A172 (cell line): ENCODE measurements around the gene CNOT10. TPM values are rescaled to one million over a fixed set of nuclear protein-coding genes. Genes with fewer than 3 reads are reported as not detected.
"Not testable (repeated sequence)": the region's sequence is repeated elsewhere in the genome, so short reads cannot be mapped to it uniquely, and the experiment has no call there.

Source experiments
- DNase-seq: peaks from one replicate; pipeline ENCODE4 v3.0.0-alpha.2; 2015; ENCODE audit warnings: low spot score
- total RNA-seq: library from RNA; depleted of rRNA; stranded (reverse); fragments of >200 nt; shearing (Covaris generic); gene quantifications from 2 replicates; pipeline ENCODE4 v1.2.3, GENCODE V29; 2014

The CNOT10 gene
- total RNA-seq, 1 experiment from 2014 or later = 44.8 TPM

- DNase-seq = no peak
Measured at GRCh38 chr3:32691847-32692246, 6.9 kb downstream of the CNOT10 start.

GRCh38 chr3:32696523-32696922, 11.5 kb downstream of the CNOT10 start:
- DNase-seq = no peak

- DNase-seq = no peak
Measured at GRCh38 chr3:32698506-32698905, 13.5 kb downstream of the CNOT10 start.

- no peak for DNase-seq
Measured at GRCh38 chr3:32699429-32699828, 14.4 kb downstream of the CNOT10 start.

GRCh38 chr3:32700244-32700643, 15.3 kb downstream of the CNOT10 start:
- DNase-seq = no peak

- DNase-seq = no peak
Measured at GRCh38 chr3:32703491-32703972, 18.5 kb downstream of the CNOT10 start.

- DNase-seq = no peak
Measured at GRCh38 chr3:32705232-32705631, 20.2 kb downstream of the CNOT10 start.

GRCh38 chr3:32706348-32707025, 21.5 kb downstream of the CNOT10 start:
- DNase-seq = no peak

GRCh38 chr3:32707026-32707370, 22.0 kb downstream of the CNOT10 start:
- no peak for DNase-seq

GRCh38 chr3:32708672-32709283, 23.8 kb downstream of the CNOT10 start:
- no peak for DNase-seq

GRCh38 chr3:32709346-32709745, 24.4 kb downstream of the CNOT10 start:
- DNase-seq = no peak

- no peak for DNase-seq
Measured at GRCh38 chr3:32712506-32713055, 27.6 kb downstream of the CNOT10 start.

GRCh38 chr3:32713181-32713580, 28.2 kb downstream of the CNOT10 start:
- no peak for DNase-seq

- DNase-seq = no peak
Measured at GRCh38 chr3:32719335-32719734, 34.3 kb downstream of the CNOT10 start.

- DNase-seq = no peak
Measured at GRCh38 chr3:32719931-32720330, 34.9 kb downstream of the CNOT10 start.

- no peak for DNase-seq
Measured at GRCh38 chr3:32725721-32726120, 40.7 kb downstream of the CNOT10 start.

GRCh38 chr3:32733631-32734229, 48.7 kb downstream of the CNOT10 start:
- peak; percentile 22 for DNase-seq

GRCh38 chr3:32734756-32735155, 49.8 kb downstream of the CNOT10 start:
- DNase-seq = no peak

GRCh38 chr3:32743470-32743869, 58.5 kb downstream of the CNOT10 start:
- not testable (repeated sequence) for DNase-seq

GRCh38 chr3:32743934-32744333, 58.9 kb downstream of the CNOT10 start:
- no peak for DNase-seq

- DNase-seq = no peak
Measured at GRCh38 chr3:32751377-32751776, 66.4 kb downstream of the CNOT10 start.

GRCh38 chr3:32755761-32756160, 70.8 kb downstream of the CNOT10 start:
- no peak for DNase-seq
